ENCODE results near the gene ZNHIT3.

ZNHIT3 gene

DNA sequence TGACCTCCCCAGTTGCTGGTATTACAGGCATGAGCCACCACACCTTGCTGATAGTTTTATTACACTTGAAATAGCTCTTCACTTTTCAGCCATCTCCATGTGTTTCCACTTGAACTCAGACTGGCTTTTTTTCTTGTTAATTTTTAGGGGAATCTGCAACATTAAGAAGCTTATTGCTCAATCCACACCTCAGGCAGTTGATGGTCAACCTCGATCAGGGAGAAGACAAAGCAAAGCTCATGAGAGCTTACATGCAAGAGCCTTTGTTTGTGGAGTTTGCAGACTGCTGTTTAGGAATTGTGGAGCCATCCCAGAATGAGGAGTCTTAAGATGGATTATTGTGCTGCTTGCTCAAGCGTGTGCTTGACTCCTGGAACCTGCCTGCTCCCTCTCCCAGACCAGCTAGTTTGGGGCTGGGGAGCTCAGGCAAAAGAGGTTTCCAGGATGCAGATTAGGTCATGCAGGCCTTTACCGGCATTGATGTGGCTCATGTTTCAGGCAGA, 8.6 kb downstream of the ZNHIT3 start:
- H3K4me1 Mint-ChIP-seq: peaks cover 17% of the 10 kb centered on the region
- DNase-seq (ENCODE audit: low spot score in 2 of 2) (no peak), ATAC-seq (replicated peaks; ENCODE audit: extremely low read depth, poor library complexity, severe bottlenecking) (no peak)
- H3K36me3 Mint-ChIP-seq (ENCODE audit: insufficient read depth): peaks cover 58% of the 10 kb centered on the region
- no peak overlapping the region for H3K27ac Mint-ChIP-seq (ENCODE audit: low read depth)
- no peak overlapping the region for H3K4me3 Mint-ChIP-seq
- no peaks in the 10 kb centered on the region for H3K27me3 Mint-ChIP-seq
- no peaks in the 10 kb centered on the region for H3K9me3 Mint-ChIP-seq

DNA sequence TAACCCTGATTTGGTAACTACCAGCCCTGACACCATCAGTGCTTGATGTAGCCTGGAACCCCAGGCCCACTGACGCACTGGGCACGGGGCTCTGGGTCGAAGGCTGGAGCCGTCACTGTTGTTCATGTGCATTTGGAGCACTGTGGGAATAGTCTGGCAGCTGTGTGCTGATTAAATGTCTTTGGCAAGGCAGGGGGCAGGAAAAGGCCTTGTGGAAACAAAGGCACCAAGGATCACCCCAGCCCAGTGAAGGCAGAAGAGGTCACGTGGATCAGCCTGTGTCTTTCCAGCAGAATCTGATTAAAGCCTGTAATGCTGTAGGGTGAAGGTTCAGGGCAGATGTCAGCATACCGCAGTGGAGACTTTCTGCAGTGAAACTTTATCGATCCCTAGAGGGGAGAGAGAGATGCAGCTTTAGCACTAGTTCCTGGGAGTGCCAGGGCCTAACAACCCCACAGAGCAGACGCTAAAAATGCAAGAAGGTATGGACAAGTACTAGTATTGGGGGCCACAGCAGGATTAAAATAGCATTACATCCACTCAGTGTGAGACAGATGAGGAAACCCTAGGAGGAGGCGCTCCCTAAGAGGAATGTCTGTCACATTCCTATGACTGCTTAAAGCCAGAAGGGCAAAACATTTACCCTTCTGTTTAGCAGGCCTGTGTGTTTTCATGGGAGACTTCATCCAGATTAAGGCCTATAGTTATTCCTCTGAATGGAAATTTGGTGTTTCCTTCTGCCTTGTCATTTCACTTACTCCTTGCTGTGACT, 9.7 kb downstream of the ZNHIT3 start:
- DNase-seq (ENCODE audit: low spot score in 2 of 2) (no peak), ATAC-seq (replicated peaks; ENCODE audit: extremely low read depth, poor library complexity, severe bottlenecking) (no peak)
- Mint-ChIP-seq H3K36me3 (ENCODE audit: insufficient read depth) (peaks cover 55% of the 10 kb centered on the region), H3K27ac (ENCODE audit: low read depth) (no peak overlapping the region), H3K4me3 (no peak overlapping the region), H3K4me1 (peaks cover 11% of the 10 kb centered on the region), H3K9me3 (no peaks in the 10 kb centered on the region), H3K27me3 (no peaks in the 10 kb centered on the region)

DNA sequence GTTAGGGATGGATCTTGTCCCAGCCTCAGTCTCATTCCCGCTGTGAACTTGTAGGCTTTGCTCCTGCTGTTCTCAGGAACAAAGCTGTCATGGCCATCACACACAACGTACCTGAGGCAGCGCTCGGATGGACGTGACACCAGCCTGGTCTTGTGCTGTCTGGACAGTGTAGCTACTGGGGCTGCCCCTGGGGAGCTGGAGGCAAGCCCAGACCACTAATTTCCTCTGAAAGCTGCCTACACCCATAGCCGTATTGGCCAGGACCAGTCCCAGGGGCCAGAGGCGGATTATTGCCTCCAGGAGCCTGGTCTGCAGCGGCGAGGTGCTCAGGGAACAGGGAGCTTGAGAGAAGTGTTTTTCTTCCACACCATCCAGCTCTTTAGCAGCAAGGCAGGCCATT, 11.7 kb downstream of the ZNHIT3 start:
- DNase-seq (ENCODE audit: low spot score in 2 of 2) (no peak), ATAC-seq (replicated peaks; ENCODE audit: extremely low read depth, poor library complexity, severe bottlenecking) (no peak)
- Mint-ChIP-seq H3K36me3 (ENCODE audit: insufficient read depth) (peaks cover 43% of the 10 kb centered on the region), H3K27ac (ENCODE audit: low read depth) (no peak overlapping the region), H3K27me3 (no peaks in the 10 kb centered on the region), H3K4me1 (peaks cover 10% of the 10 kb centered on the region), H3K9me3 (no peaks in the 10 kb centered on the region), H3K4me3 (no peak overlapping the region)

DNA sequence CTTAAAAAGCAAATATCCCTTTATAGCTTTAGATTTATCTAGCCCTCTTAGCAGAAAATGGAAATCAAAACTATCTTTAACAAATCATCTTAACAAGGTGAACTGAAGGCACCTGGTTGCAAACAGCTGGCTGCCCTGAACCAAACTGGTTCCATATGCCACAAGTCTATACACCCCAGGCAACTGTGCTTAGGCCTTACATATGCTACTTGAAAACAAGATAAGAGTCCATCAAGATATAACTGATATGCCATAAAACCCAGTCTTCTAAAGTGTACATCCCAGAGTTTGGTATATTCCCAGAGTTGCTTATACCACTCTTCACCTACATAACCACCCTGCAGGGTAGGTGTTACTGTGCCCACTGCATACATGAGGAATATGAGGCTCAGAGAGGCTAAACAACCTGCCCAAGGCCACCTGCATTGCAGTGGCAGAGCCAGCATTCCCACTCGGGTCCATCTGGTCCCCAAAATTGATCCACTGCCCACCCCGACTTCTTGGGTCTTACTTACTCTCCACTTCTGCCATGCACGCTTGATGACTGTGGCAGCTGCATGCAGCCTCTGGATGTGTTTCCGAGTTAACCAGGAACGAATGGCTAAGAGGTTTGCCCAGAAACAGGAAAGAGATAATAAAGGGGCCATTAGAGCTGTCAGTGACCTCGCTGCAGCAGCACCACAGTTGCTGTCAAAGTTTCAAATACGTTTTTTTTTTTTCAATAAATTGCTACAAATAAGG, 12.2 kb downstream of the ZNHIT3 start:
- ATAC-seq (replicated peaks; ENCODE audit: extremely low read depth, poor library complexity, severe bottlenecking) (no peak), DNase-seq (ENCODE audit: low spot score in 2 of 2) (no peak)
- Mint-ChIP-seq H3K4me3 (no peak overlapping the region), H3K36me3 (ENCODE audit: insufficient read depth) (peaks cover 43% of the 10 kb centered on the region), H3K27ac (ENCODE audit: low read depth) (no peak overlapping the region), H3K27me3 (no peaks in the 10 kb centered on the region), H3K9me3 (no peaks in the 10 kb centered on the region), H3K4me1 (peaks cover 15% of the 10 kb centered on the region)

DNA sequence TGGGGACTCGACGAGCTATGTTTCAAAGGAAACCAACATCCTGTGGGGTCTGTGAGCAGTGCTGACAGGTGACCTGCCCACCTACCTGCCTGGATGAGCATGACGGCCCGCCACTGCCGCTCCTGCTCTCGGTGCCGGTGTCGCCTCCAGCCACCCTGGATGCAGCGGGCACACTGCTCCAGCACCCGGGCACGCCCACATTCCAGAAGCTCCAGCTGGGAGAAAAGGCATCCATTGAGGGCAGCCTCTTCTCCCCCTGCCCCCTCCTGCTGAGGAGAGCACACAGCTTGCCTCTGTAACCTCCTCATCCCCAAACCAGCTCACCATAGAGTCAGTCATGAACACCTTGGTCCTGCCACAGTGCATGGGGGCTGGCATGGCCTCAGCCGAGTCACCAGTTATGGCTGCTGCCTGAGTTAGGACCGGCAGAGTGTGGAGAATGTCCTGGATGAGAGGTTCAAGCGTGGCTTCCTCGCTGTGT, 14.3 kb downstream of the ZNHIT3 start:
- Mint-ChIP-seq H3K36me3 (ENCODE audit: insufficient read depth) (peaks cover 34% of the 10 kb centered on the region), H3K27ac (ENCODE audit: low read depth) (no peak overlapping the region)

DNA sequence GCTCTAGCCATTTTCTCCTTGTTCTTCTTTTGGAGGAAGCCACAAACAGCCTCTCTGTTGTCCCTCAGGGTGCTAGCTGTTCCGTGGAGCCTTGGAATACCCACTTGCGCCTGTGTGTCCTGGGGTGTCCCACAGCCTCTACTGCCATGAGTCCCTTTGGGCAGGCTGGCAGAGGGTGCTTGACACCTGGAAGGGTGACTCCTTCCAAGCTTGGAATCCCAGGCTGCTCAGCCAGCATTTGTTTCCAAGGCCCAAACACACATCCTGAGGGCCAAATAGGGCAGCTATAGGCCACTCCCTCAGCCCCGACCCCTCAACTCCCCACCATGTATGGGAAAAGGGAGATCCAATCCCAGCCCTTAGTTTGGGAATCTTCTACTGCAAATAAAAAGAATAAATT, 14.9 kb downstream of the ZNHIT3 start:
- ATAC-seq (replicated peaks; ENCODE audit: extremely low read depth, poor library complexity, severe bottlenecking) (no peak), DNase-seq (ENCODE audit: low spot score in 2 of 2) (no peak)
- Mint-ChIP-seq H3K4me1 (peaks cover 10% of the 10 kb centered on the region), H3K9me3 (no peaks in the 10 kb centered on the region), H3K36me3 (ENCODE audit: insufficient read depth) (peaks cover 29% of the 10 kb centered on the region), H3K27ac (ENCODE audit: low read depth) (no peak overlapping the region), H3K27me3 (no peaks in the 10 kb centered on the region), H3K4me3 (no peak overlapping the region)

More for the DNA sequence above, 14.3 kb downstream of the ZNHIT3 start:
- Mint-ChIP-seq H3K27me3 (no peaks in the 10 kb centered on the region), H3K9me3 (no peaks in the 10 kb centered on the region), H3K4me3 (no peak overlapping the region), H3K4me1 (peaks cover 10% of the 10 kb centered on the region)
- DNase-seq (ENCODE audit: low spot score in 2 of 2): no peak
- no peak for ATAC-seq (replicated peaks; ENCODE audit: extremely low read depth, poor library complexity, severe bottlenecking)

DNA sequence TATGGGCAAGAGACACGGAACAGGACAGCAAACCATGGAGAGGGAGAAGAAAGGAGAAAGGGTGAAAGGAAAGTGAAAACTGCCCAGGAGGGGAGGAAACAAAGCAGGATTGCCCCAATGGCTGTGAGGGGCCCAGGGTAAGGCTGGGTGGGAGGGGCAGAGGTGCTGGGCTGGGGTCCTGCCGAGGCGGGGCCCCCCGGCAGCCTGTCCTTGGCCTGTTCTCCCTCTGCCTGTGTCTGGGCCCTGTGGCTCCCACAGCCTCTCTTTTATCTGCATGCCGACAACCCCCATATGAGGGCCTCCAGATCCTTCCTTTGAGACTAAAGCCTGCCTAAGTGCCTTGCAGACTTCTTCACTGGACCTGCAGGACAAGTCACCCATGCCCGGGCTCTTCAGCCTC, 15.5 kb downstream of the ZNHIT3 start:
- Mint-ChIP-seq H3K27me3 (no peaks in the 10 kb centered on the region), H3K9me3 (no peaks in the 10 kb centered on the region), H3K27ac (ENCODE audit: low read depth) (peak overlapping the region; percentile 37), H3K4me3 (no peak overlapping the region), H3K36me3 (ENCODE audit: insufficient read depth) (peaks cover 23% of the 10 kb centered on the region), H3K4me1 (peaks cover 10% of the 10 kb centered on the region)
- DNase-seq (ENCODE audit: low spot score in 2 of 2): no peak
- ATAC-seq (replicated peaks; ENCODE audit: extremely low read depth, poor library complexity, severe bottlenecking): no peak

DNA sequence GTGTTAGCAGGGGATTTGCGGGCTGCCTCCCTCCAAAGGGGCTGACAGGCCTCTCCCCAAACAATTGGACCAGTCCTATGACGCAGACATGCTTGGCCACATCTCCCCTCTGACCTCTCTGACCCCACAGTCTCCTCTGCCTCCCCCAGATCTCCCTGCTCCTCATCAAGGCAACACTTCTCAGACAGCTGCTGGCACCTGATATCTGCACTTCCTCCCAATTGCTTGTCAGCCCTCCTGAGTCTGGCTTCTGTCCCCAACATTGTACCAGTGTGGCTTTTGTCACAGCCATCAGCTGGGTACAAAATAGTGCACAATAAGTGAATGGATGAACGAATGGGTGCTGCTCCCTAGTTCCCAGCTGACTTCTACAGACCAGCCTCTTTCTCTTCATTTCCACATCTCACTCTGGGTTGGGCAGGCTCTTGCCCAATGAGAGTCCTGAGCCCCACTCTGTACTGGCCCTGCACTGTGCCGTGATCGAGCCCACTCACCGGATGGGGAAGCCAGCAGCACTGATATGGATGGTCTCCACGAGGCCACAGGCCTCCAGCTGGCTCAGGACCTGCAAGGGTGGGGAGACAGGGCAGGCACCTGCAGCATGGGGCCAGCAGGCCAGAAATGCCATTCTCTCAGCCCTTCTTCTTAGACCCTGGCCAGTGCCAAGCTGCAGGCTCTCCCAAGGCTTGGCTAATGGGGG, 17.1 kb downstream of the ZNHIT3 start:
- H3K27me3 Mint-ChIP-seq: no peaks in the 10 kb centered on the region
- peaks cover 12% of the 10 kb centered on the region for H3K36me3 Mint-ChIP-seq (ENCODE audit: insufficient read depth)
- H3K4me1 Mint-ChIP-seq: peaks cover 10% of the 10 kb centered on the region
- no peaks in the 10 kb centered on the region for H3K9me3 Mint-ChIP-seq
- H3K4me3 Mint-ChIP-seq: no peak overlapping the region
- H3K27ac Mint-ChIP-seq (ENCODE audit: low read depth): peak overlapping the region; percentile 37
- no peak for ATAC-seq (replicated peaks; ENCODE audit: extremely low read depth, poor library complexity, severe bottlenecking)
- no peak for DNase-seq (ENCODE audit: low spot score in 2 of 2)

DNA sequence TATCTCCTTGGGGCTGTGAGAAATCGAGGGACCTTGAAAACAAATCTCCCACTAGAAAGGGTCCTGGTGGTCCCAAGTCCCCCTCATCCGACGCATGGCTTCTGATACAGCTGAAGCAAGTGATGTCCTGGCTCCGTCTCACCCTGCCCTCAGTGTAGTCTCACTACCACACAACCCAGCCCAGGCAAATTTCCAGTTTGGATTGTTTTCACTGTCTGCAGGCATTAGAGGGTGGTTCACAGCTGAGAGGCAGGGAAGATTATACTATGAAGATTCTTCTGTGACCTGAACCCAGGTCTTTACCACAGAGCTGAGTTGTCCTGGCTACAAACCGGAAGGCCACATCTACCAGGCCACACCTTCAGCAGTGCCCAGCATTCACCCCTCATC, 17.7 kb downstream of the ZNHIT3 start:
- Mint-ChIP-seq H3K27me3 (no peaks in the 10 kb centered on the region), H3K36me3 (ENCODE audit: insufficient read depth) (peaks cover 9% of the 10 kb centered on the region), H3K4me3 (no peak overlapping the region), H3K27ac (ENCODE audit: low read depth) (no peak overlapping the region), H3K9me3 (no peaks in the 10 kb centered on the region), H3K4me1 (peaks cover 10% of the 10 kb centered on the region)
- no peak for ATAC-seq (replicated peaks; ENCODE audit: extremely low read depth, poor library complexity, severe bottlenecking)
- no peak for DNase-seq (ENCODE audit: low spot score in 2 of 2)

DNA sequence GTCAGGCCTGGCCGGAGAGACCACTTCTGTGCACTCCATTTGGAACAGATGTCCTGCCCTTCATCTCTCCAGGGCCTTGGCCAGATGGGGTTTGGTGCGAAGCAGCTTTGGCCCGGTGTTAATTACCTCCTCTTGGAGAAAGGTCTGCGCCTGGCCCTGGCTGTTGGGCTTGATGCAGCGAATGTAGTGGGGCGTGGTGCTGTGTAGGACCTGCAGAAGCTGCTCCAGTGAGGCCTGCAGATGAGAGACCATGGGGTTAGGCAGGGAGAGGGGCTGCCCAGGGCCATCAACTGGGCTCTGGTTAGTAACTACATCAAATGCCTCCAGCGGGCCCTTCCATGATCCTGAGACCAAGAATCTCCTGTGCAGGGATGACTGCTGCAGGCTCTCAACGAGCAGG, 18.7 kb downstream of the ZNHIT3 start:
- no peak overlapping the region for H3K4me3 Mint-ChIP-seq
- no peak overlapping the region for H3K27ac Mint-ChIP-seq (ENCODE audit: low read depth)
- no peaks in the 10 kb centered on the region for H3K9me3 Mint-ChIP-seq
- DNase-seq (ENCODE audit: low spot score in 2 of 2) (no peak), ATAC-seq (replicated peaks; ENCODE audit: extremely low read depth, poor library complexity, severe bottlenecking) (no peak)
- peaks cover 9% of the 10 kb centered on the region for H3K36me3 Mint-ChIP-seq (ENCODE audit: insufficient read depth)
- H3K27me3 Mint-ChIP-seq: no peaks in the 10 kb centered on the region
- peaks cover 10% of the 10 kb centered on the region for H3K4me1 Mint-ChIP-seq

DNA sequence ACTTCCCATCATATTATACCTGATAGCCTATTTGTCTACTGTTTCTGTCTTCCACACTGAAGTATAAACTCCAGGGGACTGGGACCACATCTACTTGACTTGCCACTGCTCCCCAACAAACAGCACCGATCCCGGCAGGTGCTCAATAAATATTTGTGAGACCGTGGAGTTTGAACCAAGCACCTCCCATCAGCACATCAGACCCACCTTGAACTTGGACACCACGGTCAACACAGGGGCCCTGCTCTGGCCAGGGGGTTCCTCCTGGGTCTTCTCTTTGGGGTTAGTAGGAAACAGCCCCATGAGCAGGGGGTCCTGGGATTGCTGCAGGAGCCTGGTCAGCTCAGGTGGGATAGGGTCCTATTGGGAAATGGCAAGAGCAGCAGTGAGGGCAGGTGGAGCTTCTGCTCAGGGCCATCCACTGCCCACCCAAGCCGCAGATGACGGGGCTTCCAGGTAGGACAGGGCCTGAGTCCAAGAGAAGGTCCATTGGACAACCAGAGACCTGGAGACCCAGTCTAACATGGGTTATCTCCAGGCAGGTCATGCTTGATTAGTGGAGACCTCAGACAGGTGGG, 19.9 kb downstream of the ZNHIT3 start:
- Mint-ChIP-seq H3K36me3 (ENCODE audit: insufficient read depth) (peaks cover 11% of the 10 kb centered on the region), H3K27me3 (no peaks in the 10 kb centered on the region), H3K4me1 (peaks cover 10% of the 10 kb centered on the region), H3K9me3 (no peaks in the 10 kb centered on the region), H3K27ac (ENCODE audit: low read depth) (no peak overlapping the region), H3K4me3 (no peak overlapping the region)
- ATAC-seq (replicated peaks; ENCODE audit: extremely low read depth, poor library complexity, severe bottlenecking): no peak
- no peak for DNase-seq (ENCODE audit: low spot score in 2 of 2)

DNA sequence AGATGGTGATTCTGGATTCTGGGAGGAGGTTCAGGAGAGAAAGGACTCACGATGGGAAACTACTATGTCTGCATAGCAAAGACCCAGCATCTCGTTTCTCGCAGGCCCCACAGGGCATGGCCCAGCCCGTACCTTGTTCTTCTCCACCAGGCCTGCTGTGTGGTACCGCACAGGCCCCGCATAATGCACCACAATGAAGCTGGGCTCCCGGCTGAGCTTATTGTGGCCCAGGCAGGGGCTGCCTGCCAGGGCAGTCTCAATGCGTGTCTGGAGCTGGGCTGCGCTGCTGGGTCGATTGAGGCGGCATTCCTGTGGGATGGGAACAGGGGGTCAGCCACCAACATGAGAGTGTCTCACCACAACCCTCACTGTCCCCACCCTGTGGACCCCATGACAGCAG, 20.4 kb downstream of the ZNHIT3 start:
- Mint-ChIP-seq H3K27me3 (no peaks in the 10 kb centered on the region), H3K27ac (ENCODE audit: low read depth) (no peak overlapping the region), H3K4me3 (no peak overlapping the region), H3K9me3 (no peaks in the 10 kb centered on the region), H3K4me1 (peaks cover 10% of the 10 kb centered on the region), H3K36me3 (ENCODE audit: insufficient read depth) (peaks cover 8% of the 10 kb centered on the region)
- DNase-seq (ENCODE audit: low spot score in 2 of 2) (no peak), ATAC-seq (replicated peaks; ENCODE audit: extremely low read depth, poor library complexity, severe bottlenecking) (no peak)
